K562 (cell line): ENCODE measurements around the gene ZNF782. TPM values are rescaled to one million over a fixed set of nuclear protein-coding genes. Genes with fewer than 3 reads are reported as not detected.

Experiments used
- ATAC-seq: fragments of 200-7000 bp; cut with Tn5 transposase; 3 replicates; pipeline ENCODE4 v1.9.1; 2020; ENCODE audit warnings: moderate library complexity
- BruUV-seq: library from RNA; stranded (reverse); fragments of 400-500 nt; replicated peaks from 2 replicates; lab custom pipeline; 2021; lab: Mats Ljungman, UMichigan
- CTCF ChIA-PET: fragments of 300-600 bp; formaldehyde crosslinking; extraction: SDS; loops from one replicate; lab custom pipeline; 2021; ENCODE audit warnings: low intra/inter-chr PET ratio; lab: Yijun Ruan, JAX
- POLR2A ChIA-PET: fragments of 300-600, 350-650 bp; sonication (Branson Sonifier 250); formaldehyde crosslinking; extraction: SDS; loops from one replicate; lab custom pipeline; 2021; ENCODE audit warnings: antibody characterized with exemption, inconsistent platforms; lab: Yijun Ruan, JAX
- DNase-seq, 4 experiments: peaks; one replicate each; pipeline versions ENCODE4 v3.0.0 to v3.0.0-alpha.2; 2011 to 2018; ENCODE audit warnings: low spot score in 3 of 4, mixed read lengths in 3 of 4; ENCODE audit errors: extremely low read depth in 1 of 4
- FAIRE-seq: peaks from 2 replicates; lab custom pipeline; 2011; peaks lifted over from hg19 to GRCh38; lab: Jason Lieb, UNC
- H2AFZ ChIP-seq: 2 replicates; pipeline ENCODE4 v1.6.0; 2011; ENCODE audit warnings: low read depth, low read length, control low read depth, inconsistent platforms
- H3K27ac ChIP-seq: fragments of 200-600 bp; 3 replicates; pipeline ENCODE4 v1.8.0; 2011; ENCODE audit warnings: low read depth, mild to moderate bottlenecking, control low read depth, inconsistent platforms, low read length, moderate library complexity, mixed read lengths; ENCODE audit errors: extremely low read depth
- H3K27me3 ChIP-seq, 2 experiments: fragments of 300-600 bp in 1 of 2; 2 replicates in 1 of 2; 3 replicates in 1 of 2; pipeline versions ENCODE4 v1.6.0 to v1.8.0; 2011; ENCODE audit warnings: inconsistent platforms in 2 of 2, low read length in 2 of 2, mild to moderate bottlenecking in 1 of 2, mixed read lengths in 1 of 2, moderate library complexity in 1 of 2; ENCODE audit not compliant: control insufficient read depth in 2 of 2, insufficient read depth in 2 of 2
- H3K36me3 ChIP-seq: fragments of 300-600 bp; 3 replicates; pipeline ENCODE4 v1.8.0; 2011; ENCODE audit warnings: mild to moderate bottlenecking, low read length, inconsistent platforms; ENCODE audit not compliant: control insufficient read depth, insufficient read depth
- H3K4me1 ChIP-seq, 2 experiments: fragments of 200-600 bp in 1 of 2; replicated peaks in 1 of 2; 2 replicates in 1 of 2; 3 replicates in 1 of 2; pipeline versions ENCODE4 v1.5.1 to v1.8.0; 2011; ENCODE audit warnings: inconsistent platforms in 2 of 2, low read length in 2 of 2, mild to moderate bottlenecking in 1 of 2, mixed read lengths in 1 of 2, moderate library complexity in 1 of 2; ENCODE audit not compliant: control insufficient read depth in 2 of 2, insufficient read depth in 2 of 2
- H3K4me2 ChIP-seq: 2 replicates; pipeline ENCODE4 v1.6.1; 2011; ENCODE audit warnings: low read length, control low read depth, inconsistent platforms, mixed read lengths; ENCODE audit not compliant: insufficient read depth
- H3K4me3 ChIP-seq: fragments of 200-600 bp; sonication (generic), shearing (Covaris generic); 2 replicates; pipeline ENCODE4 v1.5.1; 2016; ENCODE audit warnings: control low read depth, inconsistent platforms
- H3K79me2 ChIP-seq: fragments of 200-600 bp; 3 replicates; pipeline ENCODE4 v1.8.0; 2011; ENCODE audit warnings: low read length, inconsistent platforms; ENCODE audit not compliant: control insufficient read depth, insufficient read depth
- H3K9ac ChIP-seq, 2 experiments: 2 replicates each; pipeline versions ENCODE4 v1.6.0 to v1.6.1; 2011; ENCODE audit warnings: low read depth in 2 of 2, low read length in 2 of 2, control low read depth in 1 of 2, inconsistent platforms in 1 of 2, mild to moderate bottlenecking in 1 of 2, mixed read lengths in 1 of 2; ENCODE audit not compliant: insufficient read depth in 1 of 2
- H3K9me1 ChIP-seq: one replicate; pipeline ENCODE4 v1.6.0; 2011; ENCODE audit warnings: inconsistent platforms, mild to moderate bottlenecking, low read length, moderate library complexity; ENCODE audit not compliant: control insufficient read depth, insufficient read depth
- H3K9me3 ChIP-seq: replicated peaks from 2 replicates; pipeline ENCODE4 v1.5.1; 2011; ENCODE audit warnings: low read depth, low read length, inconsistent platforms; ENCODE audit not compliant: control insufficient read depth, insufficient read depth
- H4K20me1 ChIP-seq: replicated peaks from 2 replicates; pipeline ENCODE4 v1.6.1; 2011; ENCODE audit warnings: low read length, inconsistent platforms, mixed read lengths; ENCODE audit not compliant: control insufficient read depth, insufficient read depth
- IRF9 ChIP-seq: fragments of 450-650 bp; IDR thresholded peaks from 2 replicates; pipeline ENCODE4 v1.6.1; 2016; ENCODE audit warnings: missing biosample characterization, missing genetic modification characterization
- JUND ChIP-seq, 2 experiments: IDR thresholded peaks; 2 replicates in 1 of 2; 3 replicates in 1 of 2; pipeline ENCODE4 v1.6.1; 2011; ENCODE audit warnings: borderline replicate concordance in 2 of 2, low read depth in 2 of 2, low read length in 2 of 2, improper control_type of control experiment in 1 of 2, missing biosample characterization in 1 of 2, missing genetic modification characterization in 1 of 2, missing genetic modification reagents in 1 of 2
- MAFF ChIP-seq: IDR thresholded peaks from 2 replicates; pipeline ENCODE4 v1.6.1; 2012; ENCODE audit warnings: low read length, improper control_type of control experiment
- PCBP2 ChIP-seq: fragments of 200-400 bp; formaldehyde crosslinking; IDR thresholded peaks from 2 replicates; pipeline ENCODE4 v1.6.1; 2018; ENCODE audit warnings: low read length, low read depth, mild to moderate bottlenecking, moderate library complexity; ENCODE audit not compliant: poor library complexity, severe bottlenecking
- PRPF4 ChIP-seq: fragments of 200-400 bp; formaldehyde crosslinking; IDR thresholded peaks from one replicate; pipeline ENCODE4 v1.6.1; 2017; ENCODE audit warnings: low read length, low read depth, mild to moderate bottlenecking; ENCODE audit not compliant: insufficient read depth, poor library complexity, severe bottlenecking
- SFPQ ChIP-seq: fragments of 200-400 bp; formaldehyde crosslinking; IDR thresholded peaks from 2 replicates; pipeline ENCODE4 v1.6.1; 2017; ENCODE audit warnings: mild to moderate bottlenecking, low read depth, low read length, moderate library complexity
- SMARCC2 ChIP-seq: fragments of 450-650 bp; IDR thresholded peaks from 2 replicates; pipeline ENCODE4 v1.6.1; 2017; ENCODE audit warnings: antibody characterized with exemption, moderate library complexity, mild to moderate bottlenecking, low read depth
- SNIP1 ChIP-seq: fragments of 450-650 bp; IDR thresholded peaks from 2 replicates; pipeline ENCODE4 v1.7.1; 2017; ENCODE audit warnings: low read depth, mild to moderate bottlenecking
- TEAD4 ChIP-seq, 2 experiments: sonication (generic) in 1 of 2; formaldehyde crosslinking in 1 of 2; IDR thresholded peaks; 2 replicates each; pipeline versions ENCODE4 v1.6.1 to v1.8.0; 2012 to 2022; ENCODE audit warnings: borderline replicate concordance in 1 of 2, inconsistent platforms in 1 of 2, low read length in 1 of 2, mild to moderate bottlenecking in 1 of 2, missing genetic modification reagents in 1 of 2
- ZC3H11A ChIP-seq: IDR thresholded peaks from 2 replicates; pipeline ENCODE4 v1.6.1; 2012; ENCODE audit warnings: low read depth, low read length, improper control_type of control experiment
- ZNF263 ChIP-seq: sonication (generic); formaldehyde crosslinking; IDR thresholded peaks from 2 replicates; pipeline ENCODE4 v1.8.0; 2022; ENCODE audit warnings: mild to moderate bottlenecking, missing genetic modification reagents, borderline replicate concordance
- ZNF551 ChIP-seq: fragments of 250-450 bp; sonication (Bioruptor Pico); IDR thresholded peaks from 2 replicates; pipeline ENCODE4 v1.5.0; 2021; ENCODE audit warnings: mild to moderate bottlenecking, moderate library complexity
- in situ Hi-C: fragments of 300-500 bp; cut with MboI; formaldehyde crosslinking; loops from 4 replicates; pipeline ENCODE4 v1.15.0; 2018; ENCODE audit warnings: inconsistent platforms, mixed read lengths
- intact Hi-C: fragments of 100-400 bp; cut with micrococcal nuclease; formaldehyde crosslinking; loops from 2 replicates; pipeline ENCODE4 v1.14.2; 2022
- polyA plus RNA-seq, 8 experiments: library from polyadenylated mRNA; depleted of rRNA in 4 of 8; stranded (reverse) in 5 of 8; unstranded in 3 of 8; fragments of >200 nt; fragmentation: Nextera tagmentation in 2 of 8; fragmentation: Illumina TruSeq in 1 of 8; extraction: Ambion mirVana in 2 of 8; extraction: Trizol in 1 of 8; gene quantifications; 2 replicates each; pipeline versions ENCODE4 v1.2.1 to v1.2.3, GENCODE V29; 2011 to 2014; ENCODE audit warnings: inconsistent platforms in 1 of 8, missing spikeins in 1 of 8
- total RNA-seq, 7 experiments: library from RNA; depleted of rRNA in 6 of 7; stranded (reverse); fragments of >200 nt in 6 of 7; fragmentation: Illumina TruSeq in 2 of 7; extraction: Trizol in 2 of 7; gene quantifications; 2 replicates each; pipeline versions ENCODE4 v1.2.1 to v1.2.3, GENCODE V29; 2011 to 2021; ENCODE audit warnings: low replicate concordance in 1 of 7

Gene ZNF782
- total and polyA plus RNA-seq, 9 of the 15 experiments (the other 6 are each of a cell fraction or from before 2014, with no cell fraction given) = 0.38 to 8.8 (median 4.5) TPM

DNA sequence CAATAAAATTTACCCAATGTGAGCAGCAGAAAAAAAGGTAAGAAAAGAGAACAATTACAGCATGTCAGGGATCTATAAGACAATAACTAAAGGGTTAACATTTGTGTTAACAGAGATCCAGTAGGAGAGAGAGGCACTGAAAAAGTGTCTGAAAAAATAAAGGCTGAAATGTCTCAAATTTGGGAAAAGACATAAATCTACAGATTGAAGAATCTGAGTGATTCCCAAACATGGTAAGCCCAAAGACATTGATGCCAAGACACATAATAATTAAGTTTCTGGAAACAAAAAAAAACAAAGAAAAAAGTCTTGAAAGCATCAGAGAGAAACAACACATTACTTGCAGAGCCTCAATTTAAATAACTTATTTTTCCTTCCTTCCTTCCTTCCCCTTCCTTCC lies 31.1 kb upstream of the ZNF782 start:
- TF ChIP-seq ZC3H11A (no peak), TEAD4 (IDR thresholded peaks at IDR 0.05; ENCODE audit: low read length) (no peak), TEAD4 (CRISPR knock-in tag; IDR thresholded peaks at IDR 0.05; ENCODE audit: borderline replicate concordance) (no peak), SFPQ (no peak), ZNF551 (CRISPR knock-in tag) (no peak), IRF9 (tag) (no peak), SMARCC2 (no peak), PRPF4 (no peak), MAFF (no peak), JUND (IDR thresholded peaks at IDR 0.05; ENCODE audit: borderline replicate concordance, low read depth, low read length) (no peak), JUND (tag; IDR thresholded peaks at IDR 0.05; ENCODE audit: borderline replicate concordance, low read depth, low read length) (no peak), PCBP2 (no peak), SNIP1 (no peak), ZNF263 (CRISPR knock-in tag) (no peak)
- TF ChIP-seq, all 486 proteins: peak for 0
- DNase-seq (no peak), FAIRE-seq (no peak), ATAC-seq (no peak)
- CTCF ChIA-PET = no interaction called here
- H3K27ac ChIP-seq = no peak overlapping the region
- H3K4me3 ChIP-seq = no peak overlapping the region
- H3K4me2 ChIP-seq = no peak overlapping the region
- no peaks in the 10 kb centered on the region for H4K20me1 ChIP-seq
- BruUV-seq = no TSS peak
- in situ Hi-C loops (no loop called here), intact Hi-C loops (no loop called here)
- no peak overlapping the region for H2AFZ ChIP-seq
- no peaks in the 10 kb centered on the region for H3K36me3 ChIP-seq
- no peak overlapping the region for H3K9ac ChIP-seq
- POLR2A ChIA-PET = interaction anchor here (2.1 kb wide), 1 partner anchor 12 kb away, joined by 5 read pairs; no protein-coding TSS in a partner anchor
- H3K27me3 ChIP-seq = no peaks in the 10 kb centered on the region
- H3K9me1 ChIP-seq = peaks cover 2% of the 10 kb centered on the region
- H3K9me3 ChIP-seq = no peaks in the 10 kb centered on the region
- no peaks in the 10 kb centered on the region for H3K79me2 ChIP-seq
- no peaks in the 10 kb centered on the region; a peak in 1 of 5 replicates for H3K4me1 ChIP-seq
